ENCODE data around the gene RMDN3.

Gene RMDN3

GRCh38 chr15:40749151-40749630 is 5.9 kb downstream of the RMDN3 start:
- peaks cover 8% of the 10 kb centered on the region for H3K4me1 ChIP-seq
- H3K36me3 ChIP-seq = peaks cover 47% of the 10 kb centered on the region
- no peak for DNase-seq
- TF ChIP-seq, protein P1, sequence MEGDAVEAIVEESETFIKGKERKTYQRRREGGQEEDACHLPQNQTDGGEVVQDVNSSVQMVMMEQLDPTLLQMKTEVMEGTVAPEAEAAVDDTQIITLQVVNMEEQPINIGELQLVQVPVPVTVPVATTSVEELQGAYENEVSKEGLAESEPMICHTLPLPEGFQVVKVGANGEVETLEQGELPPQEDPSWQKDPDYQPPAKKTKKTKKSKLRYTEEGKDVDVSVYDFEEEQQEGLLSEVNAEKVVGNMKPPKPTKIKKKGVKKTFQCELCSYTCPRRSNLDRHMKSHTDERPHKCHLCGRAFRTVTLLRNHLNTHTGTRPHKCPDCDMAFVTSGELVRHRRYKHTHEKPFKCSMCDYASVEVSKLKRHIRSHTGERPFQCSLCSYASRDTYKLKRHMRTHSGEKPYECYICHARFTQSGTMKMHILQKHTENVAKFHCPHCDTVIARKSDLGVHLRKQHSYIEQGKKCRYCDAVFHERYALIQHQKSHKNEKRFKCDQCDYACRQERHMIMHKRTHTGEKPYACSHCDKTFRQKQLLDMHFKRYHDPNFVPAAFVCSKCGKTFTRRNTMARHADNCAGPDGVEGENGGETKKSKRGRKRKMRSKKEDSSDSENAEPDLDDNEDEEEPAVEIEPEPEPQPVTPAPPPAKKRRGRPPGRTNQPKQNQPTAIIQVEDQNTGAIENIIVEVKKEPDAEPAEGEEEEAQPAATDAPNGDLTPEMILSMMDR (IDR thresholded peaks at IDR 0.05; ENCODE audit: low read depth, low read length) = no peak
- no peak overlapping the region for H3K4me3 ChIP-seq (ENCODE audit: low read depth, low read length)
- H3K9me3 ChIP-seq = no peaks in the 10 kb centered on the region
- H3K27me3 ChIP-seq = no peaks in the 10 kb centered on the region

DNA sequence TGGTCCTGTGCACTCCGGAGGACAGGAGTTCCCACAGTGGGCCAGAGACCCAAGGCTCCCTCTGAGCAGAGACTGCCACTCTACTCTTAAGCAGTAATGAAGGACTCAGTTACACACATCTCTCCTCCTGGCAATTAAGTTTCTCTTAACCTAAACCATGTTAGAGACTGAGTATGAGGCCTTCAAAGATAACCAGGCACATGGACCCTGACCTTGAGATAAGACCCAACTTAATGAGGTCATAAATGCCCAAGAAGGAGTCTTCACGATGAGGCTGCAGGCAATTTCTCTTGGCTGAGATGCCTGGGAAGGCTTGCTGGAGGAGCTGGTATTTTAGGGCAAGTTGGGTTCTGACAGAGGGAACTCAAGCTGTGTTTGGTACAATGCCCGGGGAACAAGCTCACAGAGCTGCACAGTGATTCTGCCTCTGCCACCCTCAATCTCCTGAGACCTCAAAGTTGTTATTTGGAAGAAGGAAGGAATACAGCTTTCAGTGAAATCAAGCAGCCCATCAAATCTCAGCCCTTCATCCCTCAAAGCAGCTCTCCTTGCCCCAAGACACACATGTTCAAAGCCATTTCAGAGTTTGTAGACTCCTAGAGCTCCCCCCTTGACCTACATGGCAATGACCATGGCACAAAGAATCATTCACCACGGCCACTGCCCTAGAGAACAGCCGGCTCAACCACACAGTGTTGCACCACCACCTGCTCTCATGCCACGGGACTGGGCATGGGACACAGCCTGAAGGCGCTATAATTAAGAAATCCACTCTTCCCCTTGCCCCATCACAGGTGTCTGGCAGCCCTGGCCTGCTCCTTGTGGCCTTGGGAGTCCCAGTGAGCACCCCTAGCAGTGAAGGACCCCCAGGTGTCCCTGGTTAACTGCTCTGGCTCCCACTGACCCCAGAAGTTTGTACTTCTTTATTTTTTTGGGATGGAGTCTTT is 7.1 kb downstream of the RMDN3 start:
- Histone ChIP-seq H3K4me1 (peaks cover 8% of the 10 kb centered on the region), H3K9me3 (no peaks in the 10 kb centered on the region), H3K27me3 (no peaks in the 10 kb centered on the region), H3K36me3 (peaks cover 60% of the 10 kb centered on the region), H3K4me3 (ENCODE audit: low read depth, low read length) (no peak overlapping the region)
- TF ChIP-seq, protein P1 (IDR thresholded peaks at IDR 0.05; ENCODE audit: low read depth, low read length) = no peak
- DNase-seq = no peak

- Histone ChIP-seq H3K9me3 (no peaks in the 10 kb centered on the region), H3K36me3 (peaks cover 68% of the 10 kb centered on the region), H3K27me3 (no peaks in the 10 kb centered on the region), H3K4me3 (ENCODE audit: low read depth, low read length) (no peak overlapping the region), H3K4me1 (peaks cover 8% of the 10 kb centered on the region)
- peak; percentile 85 for DNase-seq
- TF ChIP-seq, protein P1 (IDR thresholded peaks at IDR 0.05; ENCODE audit: low read depth, low read length) = no peak
Observed at GRCh38 chr15:40746916-40747418, 8.1 kb downstream of the RMDN3 start.

GRCh38 chr15:40744815-40745152 is 10.3 kb downstream of the RMDN3 start:
- TF ChIP-seq, protein P1 (IDR thresholded peaks at IDR 0.05; ENCODE audit: low read depth, low read length) = no peak
- no peak for DNase-seq
- H3K36me3 ChIP-seq = peaks cover 64% of the 10 kb centered on the region
- peaks cover 8% of the 10 kb centered on the region for H3K4me1 ChIP-seq
- no peak overlapping the region for H3K4me3 ChIP-seq (ENCODE audit: low read depth, low read length)
- no peaks in the 10 kb centered on the region for H3K27me3 ChIP-seq
- no peaks in the 10 kb centered on the region for H3K9me3 ChIP-seq

DNA sequence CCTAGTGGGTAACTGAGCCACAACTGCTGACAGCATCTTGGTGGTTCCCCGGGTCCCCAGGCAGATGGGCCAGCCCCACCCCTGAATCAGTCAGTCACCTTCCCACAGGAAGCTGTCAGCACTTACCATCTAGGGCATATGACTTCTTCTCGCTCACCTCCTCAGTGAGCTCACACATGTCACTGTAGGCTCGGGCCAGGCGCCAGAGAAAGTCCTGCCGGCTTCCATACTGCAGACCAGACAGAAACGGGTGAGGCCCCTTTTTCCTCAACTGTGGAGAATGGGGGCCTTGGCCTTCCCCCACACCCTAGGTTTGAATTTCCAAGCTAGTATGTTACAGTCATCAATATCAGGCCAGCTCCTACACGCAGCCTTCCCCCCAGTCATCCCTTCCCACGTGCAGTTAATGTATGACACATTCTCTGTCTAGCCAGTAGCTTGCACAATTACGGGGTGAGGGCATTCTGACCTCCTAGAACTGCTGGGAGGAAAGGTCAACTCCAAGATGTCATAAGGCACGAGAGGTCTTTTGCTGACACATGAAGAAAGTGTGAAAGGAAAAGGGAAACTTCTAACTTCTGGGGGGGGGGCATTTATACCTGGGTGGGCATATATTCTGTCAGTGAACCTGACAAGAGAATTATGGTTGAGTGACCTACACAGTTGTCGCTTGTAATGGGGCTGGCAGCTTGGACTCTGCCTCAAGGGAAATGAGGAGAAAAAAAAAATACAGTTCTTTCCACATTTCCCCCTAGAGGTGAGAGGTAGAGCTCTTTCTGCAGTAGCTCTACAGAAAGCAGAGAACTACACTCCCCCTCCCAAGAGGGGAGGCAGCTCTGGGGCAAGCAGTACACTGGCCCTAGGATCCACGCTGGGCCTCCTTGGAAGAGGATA is 10.9 kb downstream of the RMDN3 start:
- no peak for DNase-seq
- H3K27me3 ChIP-seq = no peaks in the 10 kb centered on the region
- peaks cover 8% of the 10 kb centered on the region for H3K4me1 ChIP-seq
- no peak overlapping the region for H3K4me3 ChIP-seq (ENCODE audit: low read depth, low read length)
- TF ChIP-seq, protein P1 (IDR thresholded peaks at IDR 0.05; ENCODE audit: low read depth, low read length) = peak; percentile 11; the same call in 1 of the 2 replicates
- H3K9me3 ChIP-seq = no peaks in the 10 kb centered on the region
- H3K36me3 ChIP-seq = peaks cover 64% of the 10 kb centered on the region

All from BE2C (cell line).